ENCODE measurements around the gene CHRND. TPM values are rescaled to one million over a fixed set of nuclear protein-coding genes. Genes with fewer than 3 reads are reported as not detected.

The CHRND gene
- total RNA-seq, 1 experiment from 2014 or later: not detected

- Histone ChIP-seq H2AFZ (no peak overlapping the region), H3K4me3 (no peak overlapping the region), H3F3A (ENCODE audit: insufficient read depth, low read depth) (no peaks in the 10 kb centered on the region), H3K27ac (no peak overlapping the region), H3K9me2 (ENCODE audit: insufficient read depth) (no peaks in the 10 kb centered on the region), H4K20me1 (ENCODE audit: insufficient read depth) (no peaks in the 10 kb centered on the region), H3K4me1 (replicated peaks; ENCODE audit: insufficient read depth) (no peaks in the 10 kb centered on the region), H3K4me2 (no peak overlapping the region), H3K79me2 (ENCODE audit: low read depth) (no peaks in the 10 kb centered on the region), H3K27me3 (ENCODE audit: insufficient read depth, low read depth) (no peaks in the 10 kb centered on the region), H3K36me3 (ENCODE audit: low read depth) (no peaks in the 10 kb centered on the region), H3K9me3 (ENCODE audit: insufficient read depth, low read depth) (0 out of 2 replicates have a peak, but pooled peaks cover 2% of the 10 kb centered on the region)
- no peak for DNase-seq
- BruUV-seq (replicated peaks): no TSS peak
- ChIA-PET CTCF (no interaction called here), POLR2A (ENCODE audit: unreplicated experiment) (no interaction called here)
- intact Hi-C loops (cut with micrococcal nuclease; ENCODE audit: unreplicated experiment): no loop called here
- TF ChIP-seq EZH2 (IDR thresholded peaks at IDR 0.05; ENCODE audit: low read depth): no peak
These were observed 14.6 kb downstream of the CHRND start for GRCh38 chr2:232540441-232541041.

DNA sequence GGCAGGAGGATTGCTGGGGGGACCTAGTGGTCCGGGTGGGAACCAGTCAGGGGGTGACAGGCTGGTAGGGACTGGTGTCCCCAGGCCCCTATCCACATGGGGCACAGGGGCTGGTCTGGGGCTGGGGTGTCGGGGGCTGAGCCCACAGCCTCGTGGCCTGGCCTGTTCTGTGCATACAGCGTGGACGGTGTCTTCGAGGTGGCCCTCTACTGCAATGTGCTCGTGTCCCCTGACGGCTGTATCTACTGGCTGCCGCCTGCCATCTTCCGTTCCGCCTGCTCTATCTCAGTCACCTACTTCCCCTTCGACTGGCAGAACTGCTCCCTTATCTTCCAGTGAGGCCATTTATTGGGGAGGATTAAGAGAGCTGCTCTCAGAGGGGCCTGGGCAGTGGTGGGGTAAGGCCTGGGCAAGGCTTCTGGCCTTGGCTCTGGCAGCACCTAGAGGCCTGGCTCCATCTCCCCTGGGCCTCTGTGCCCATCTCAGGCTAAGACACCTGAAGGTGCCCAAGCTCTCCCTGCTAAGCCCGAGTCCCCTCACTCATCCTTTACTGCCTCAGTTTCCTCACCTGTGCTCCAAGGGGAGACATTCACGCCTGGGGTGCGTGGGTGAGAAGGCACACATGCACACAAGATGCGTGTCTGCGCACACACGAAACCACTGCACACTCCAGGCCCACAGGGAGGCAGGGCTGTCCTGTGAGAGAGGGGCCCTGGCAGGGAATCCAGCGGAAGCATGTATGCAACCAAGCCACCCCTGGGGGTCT is 15.4 kb downstream of the CHRND start:
- no TSS peak for BruUV-seq (replicated peaks)
- intact Hi-C loops (cut with micrococcal nuclease; ENCODE audit: unreplicated experiment): no loop called here
- no peaks in the 10 kb centered on the region for H3F3A ChIP-seq (ENCODE audit: insufficient read depth, low read depth)
- H3K27me3 ChIP-seq (ENCODE audit: insufficient read depth, low read depth): no peaks in the 10 kb centered on the region
- no peak for DNase-seq
- no peaks in the 10 kb centered on the region for H3K4me1 ChIP-seq (replicated peaks; ENCODE audit: insufficient read depth)
- POLR2A ChIA-PET (ENCODE audit: unreplicated experiment): no interaction called here
- H4K20me1 ChIP-seq (ENCODE audit: insufficient read depth): no peaks in the 10 kb centered on the region
- TF ChIP-seq, protein P1, sequence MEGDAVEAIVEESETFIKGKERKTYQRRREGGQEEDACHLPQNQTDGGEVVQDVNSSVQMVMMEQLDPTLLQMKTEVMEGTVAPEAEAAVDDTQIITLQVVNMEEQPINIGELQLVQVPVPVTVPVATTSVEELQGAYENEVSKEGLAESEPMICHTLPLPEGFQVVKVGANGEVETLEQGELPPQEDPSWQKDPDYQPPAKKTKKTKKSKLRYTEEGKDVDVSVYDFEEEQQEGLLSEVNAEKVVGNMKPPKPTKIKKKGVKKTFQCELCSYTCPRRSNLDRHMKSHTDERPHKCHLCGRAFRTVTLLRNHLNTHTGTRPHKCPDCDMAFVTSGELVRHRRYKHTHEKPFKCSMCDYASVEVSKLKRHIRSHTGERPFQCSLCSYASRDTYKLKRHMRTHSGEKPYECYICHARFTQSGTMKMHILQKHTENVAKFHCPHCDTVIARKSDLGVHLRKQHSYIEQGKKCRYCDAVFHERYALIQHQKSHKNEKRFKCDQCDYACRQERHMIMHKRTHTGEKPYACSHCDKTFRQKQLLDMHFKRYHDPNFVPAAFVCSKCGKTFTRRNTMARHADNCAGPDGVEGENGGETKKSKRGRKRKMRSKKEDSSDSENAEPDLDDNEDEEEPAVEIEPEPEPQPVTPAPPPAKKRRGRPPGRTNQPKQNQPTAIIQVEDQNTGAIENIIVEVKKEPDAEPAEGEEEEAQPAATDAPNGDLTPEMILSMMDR (conservative IDR thresholded peaks at IDR 0.05): no peak
- no peak for TF ChIP-seq EZH2 (IDR thresholded peaks at IDR 0.05; ENCODE audit: low read depth)
- no peaks in the 10 kb centered on the region for H3K36me3 ChIP-seq (ENCODE audit: low read depth)
- H3K27ac ChIP-seq: no peak overlapping the region
- H3K9me3 ChIP-seq (ENCODE audit: insufficient read depth, low read depth): 0 out of 2 replicates have a peak, but pooled peaks cover 2% of the 10 kb centered on the region
- CTCF ChIA-PET: no interaction called here
- H3K9me2 ChIP-seq (ENCODE audit: insufficient read depth): no peaks in the 10 kb centered on the region
- 0 out of 2 replicates have a peak, but pooled peaks cover under 1% of the 10 kb centered on the region for H3K79me2 ChIP-seq (ENCODE audit: low read depth)
- no peak overlapping the region for H2AFZ ChIP-seq
- no peak overlapping the region for H3K4me3 ChIP-seq
- no peak overlapping the region for H3K4me2 ChIP-seq

- CTCF ChIA-PET: no interaction called here
These were observed 16.2 kb downstream of the CHRND start for GRCh38 chr2:232541961-232542714.

More at GRCh38 chr2:232541961-232542714, 16.2 kb downstream of the CHRND start:
- H3K79me2 ChIP-seq (ENCODE audit: low read depth): peaks cover 8% of the 10 kb centered on the region; the same call in 1 of the 2 replicates
- BruUV-seq (replicated peaks): no TSS peak
- no peak for DNase-seq
- H3K4me3 ChIP-seq: no peak overlapping the region
- no peaks in the 10 kb centered on the region for H4K20me1 ChIP-seq (ENCODE audit: insufficient read depth)
- POLR2A ChIA-PET (ENCODE audit: unreplicated experiment): interaction anchor here (0.6 kb wide), 1 partner anchor 199 kb away, joined by 15 read pairs; no protein-coding TSS in a partner anchor
- H3K4me2 ChIP-seq: no peak overlapping the region
- H3K9me2 ChIP-seq (ENCODE audit: insufficient read depth): no peaks in the 10 kb centered on the region
- TF ChIP-seq EZH2 (IDR thresholded peaks at IDR 0.05; ENCODE audit: low read depth): no peak
- TF ChIP-seq, protein P1 (conservative IDR thresholded peaks at IDR 0.05): no peak
- no peak overlapping the region for H3K27ac ChIP-seq
- no peaks in the 10 kb centered on the region for H3F3A ChIP-seq (ENCODE audit: insufficient read depth, low read depth)
- H3K9me3 ChIP-seq (ENCODE audit: insufficient read depth, low read depth): no peaks in the 10 kb centered on the region
- H2AFZ ChIP-seq: no peak overlapping the region
- H3K4me1 ChIP-seq (replicated peaks; ENCODE audit: insufficient read depth): no peaks in the 10 kb centered on the region
- intact Hi-C loops (cut with micrococcal nuclease; ENCODE audit: unreplicated experiment): no loop called here
- no peaks in the 10 kb centered on the region for H3K27me3 ChIP-seq (ENCODE audit: insufficient read depth, low read depth)
- H3K36me3 ChIP-seq (ENCODE audit: low read depth): peaks cover under 1% of the 10 kb centered on the region; the same call in 1 of the 2 replicates

All from PC-9 (cell line).